NT2/D1 (cell line): Measurements from ENCODE around the gene OXT.

Experiments used
- SUZ12 ChIP-seq: IDR thresholded peaks from 2 replicates; pipeline ENCODE4 v1.6.1; 2011; ENCODE audit not compliant: insufficient read length, insufficient read depth; ENCODE audit errors: extremely low read depth
- YY1 ChIP-seq: IDR thresholded peaks from 2 replicates; pipeline ENCODE4 v1.6.1; 2011; ENCODE audit not compliant: insufficient read length, insufficient read depth
- ZNF274 ChIP-seq: IDR thresholded peaks from 2 replicates; pipeline ENCODE4 v1.6.1; 2011; ENCODE audit warnings: mild to moderate bottlenecking, low read depth, low read length

GRCh38 chr20:3092611-3093379 lies 21.4 kb downstream of the OXT start:
- TF ChIP-seq YY1 (no peak), ZNF274 (no peak), SUZ12 (no peak)
